HG03025 (cell line): ENCODE data around the gene HSD17B2.
"Not testable (repeated sequence)": the region's sequence is repeated elsewhere in the genome, so short reads cannot be mapped to it uniquely, and the experiment has no call there.

Experiments used
- ATAC-seq: cut with Tn5 transposase; IDR thresholded peaks from one replicate; pipeline ENCODE4 v1.9.1; 2021; ENCODE audit warnings: mild to moderate bottlenecking, moderate library complexity; ENCODE audit not compliant: unreplicated experiment, low FRiP score

Gene HSD17B2

GRCh38 chr16:82116535-82116934 is 81.5 kb downstream of the HSD17B2 start:
- ATAC-seq = no peak

GRCh38 chr16:82118749-82119148 is 83.7 kb downstream of the HSD17B2 start:
- ATAC-seq = no peak

GRCh38 chr16:82119405-82119804 is 84.4 kb downstream of the HSD17B2 start:
- ATAC-seq = no peak

- no peak for ATAC-seq
Measured at GRCh38 chr16:82124651-82125050, 89.6 kb downstream of the HSD17B2 start.

- no peak for ATAC-seq
Measured at GRCh38 chr16:82129881-82130280, 94.8 kb downstream of the HSD17B2 start.

- no peak for ATAC-seq
Measured at GRCh38 chr16:82133798-82134197, 98.7 kb downstream of the HSD17B2 start.

GRCh38 chr16:82134846-82135245 is 99.8 kb downstream of the HSD17B2 start:
- no peak for ATAC-seq

GRCh38 chr16:82135844-82136243 is 100.8 kb downstream of the HSD17B2 start:
- no peak for ATAC-seq

- no peak for ATAC-seq
Measured at GRCh38 chr16:82136956-82137821, 102.1 kb downstream of the HSD17B2 start.

GRCh38 chr16:82137822-82138167 is 102.7 kb downstream of the HSD17B2 start:
- ATAC-seq = no peak

GRCh38 chr16:82138478-82139285 is 103.6 kb downstream of the HSD17B2 start:
- no peak for ATAC-seq

GRCh38 chr16:82139286-82139571 is 104.2 kb downstream of the HSD17B2 start:
- not testable (repeated sequence) for ATAC-seq

GRCh38 chr16:82146556-82146955 is 111.5 kb downstream of the HSD17B2 start:
- no peak for ATAC-seq

- ATAC-seq = no peak
Measured at GRCh38 chr16:82146957-82147356, 111.9 kb downstream of the HSD17B2 start.

GRCh38 chr16:82147546-82147945 is 112.5 kb downstream of the HSD17B2 start:
- ATAC-seq = no peak
